ENCODE results near the gene LAMP1. TPM values are rescaled to one million over a fixed set of nuclear protein-coding genes. Genes with fewer than 3 reads are reported as not detected.
"Not testable (repeated sequence)": the region's sequence is repeated elsewhere in the genome, so short reads cannot be mapped to it uniquely, and the experiment has no call there.

Gene LAMP1
- polyA plus RNA-seq, 1 of the 3 experiments (the other 2 are of a cell fraction), result 261 TPM

- Histone ChIP-seq H3K36me3 (replicated peaks in 1 of 2; ENCODE audit: control insufficient read depth in 1 of 2, insufficient read depth in 2 of 2, low read length in 1 of 2) (no peaks in the 10 kb centered on the region), H3K4me2 (no peak overlapping the region), H3K27me3 (ENCODE audit: insufficient read depth) (no peaks in the 10 kb centered on the region), H3K9ac (no peak overlapping the region), H3K4me1 (ENCODE audit: control insufficient read depth in 1 of 2, insufficient read depth in 2 of 2, low read depth in 1 of 2, low read length in 1 of 2) (peaks cover 0 to 10% of the 10 kb centered on the region in 2 experiments; a peak in 1 of 4 replicates), H3K4me3 (ENCODE audit: low read depth in 2 of 2, low read length in 1 of 2) (no peak overlapping the region), H2AFZ (ENCODE audit: low read depth) (no peak overlapping the region), H3K9me2 (no peaks in the 10 kb centered on the region), H3F3A (replicated peaks; ENCODE audit: insufficient read depth) (no peaks in the 10 kb centered on the region), H3K9me3 (no peaks in the 10 kb centered on the region), H3K27ac (ENCODE audit: low read depth in 2 of 2, low read length in 1 of 2) (no peak overlapping the region), H4K20me1 (ENCODE audit: insufficient read depth) (no peaks in the 10 kb centered on the region), H3K79me2 (ENCODE audit: insufficient read depth) (peaks cover 4% of the 10 kb centered on the region; the same call in 1 of the 2 replicates)
- CTCF ChIA-PET, result no interaction called here
- no peak for DNase-seq
- POLR2A ChIA-PET, result interaction anchor here (0.7 kb wide), 1 partner anchor 253 kb away, joined by 3 read pairs; no protein-coding TSS in a partner anchor
- 78% methylated on average over 6 of the region's 6 CpGs for WGBS (ENCODE audit: low lambda C conversion rate)
- TF ChIP-seq POLR2AphosphoS5 (IDR thresholded peaks at IDR 0.05; ENCODE audit: low read depth, low read length), result no peak
These were observed 70.7 kb downstream of the LAMP1 start for GRCh38 chr13:113367771-113368170.

DNA sequence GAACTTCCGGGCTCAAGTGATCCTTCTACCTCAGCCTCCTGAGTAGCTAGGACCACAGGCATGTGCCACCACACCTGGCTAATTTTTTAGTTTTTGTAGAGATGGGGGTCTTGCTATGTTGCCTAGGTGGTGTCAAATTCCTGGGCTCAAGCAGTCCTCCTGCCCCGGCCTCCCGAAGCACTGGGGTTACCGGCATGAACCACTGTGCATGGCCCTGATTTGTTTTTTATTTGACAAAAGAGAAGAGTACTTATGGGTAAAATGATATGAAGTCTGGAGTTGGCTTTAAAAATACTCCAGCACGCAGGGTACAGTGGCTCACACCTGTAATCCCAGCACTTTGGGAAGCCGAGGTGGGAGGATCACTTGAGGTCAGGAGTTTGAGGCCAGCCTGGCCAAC lies 71.3 kb downstream of the LAMP1 start:
- H3K4me3 ChIP-seq (ENCODE audit: low read depth in 2 of 2, low read length in 1 of 2); H3K9me3 ChIP-seq; H3K9ac ChIP-seq; DNase-seq; H3K4me2 ChIP-seq; H3K79me2 ChIP-seq (ENCODE audit: insufficient read depth); H3F3A ChIP-seq (replicated peaks; ENCODE audit: insufficient read depth); H2AFZ ChIP-seq (ENCODE audit: low read depth); H3K9me2 ChIP-seq; H4K20me1 ChIP-seq (ENCODE audit: insufficient read depth); H3K27ac ChIP-seq (ENCODE audit: low read depth in 2 of 2, low read length in 1 of 2); H3K4me1 ChIP-seq (ENCODE audit: control insufficient read depth in 1 of 2, insufficient read depth in 2 of 2, low read depth in 1 of 2, low read length in 1 of 2); H3K36me3 ChIP-seq (replicated peaks in 1 of 2; ENCODE audit: control insufficient read depth in 1 of 2, insufficient read depth in 2 of 2, low read length in 1 of 2); CTCF ChIA-PET; H3K27me3 ChIP-seq (ENCODE audit: insufficient read depth): not testable (repeated sequence)
- 86% methylated on average over 6 of the region's 6 CpGs for WGBS (ENCODE audit: low lambda C conversion rate)
- POLR2A ChIA-PET, result interaction anchor here (0.7 kb wide), 1 partner anchor 253 kb away, joined by 3 read pairs; no protein-coding TSS in a partner anchor

GRCh38 chr13:113369189-113369588 lies 72.2 kb downstream of the LAMP1 start:
- Histone ChIP-seq H3K27me3 (ENCODE audit: insufficient read depth) (no peaks in the 10 kb centered on the region), H3K4me2 (no peak overlapping the region), H3K9ac (no peak overlapping the region), H3K4me1 (ENCODE audit: control insufficient read depth in 1 of 2, insufficient read depth in 2 of 2, low read depth in 1 of 2, low read length in 1 of 2) (peaks cover 0 to 7% of the 10 kb centered on the region in 2 experiments; a peak in 1 of 4 replicates), H2AFZ (ENCODE audit: low read depth) (no peak overlapping the region), H3K9me2 (no peaks in the 10 kb centered on the region), H3F3A (replicated peaks; ENCODE audit: insufficient read depth) (no peaks in the 10 kb centered on the region), H4K20me1 (ENCODE audit: insufficient read depth) (no peaks in the 10 kb centered on the region), H3K36me3 (replicated peaks in 1 of 2; ENCODE audit: control insufficient read depth in 1 of 2, insufficient read depth in 2 of 2, low read length in 1 of 2) (no peaks in the 10 kb centered on the region), H3K27ac (ENCODE audit: low read depth in 2 of 2, low read length in 1 of 2) (no peak overlapping the region), H3K79me2 (ENCODE audit: insufficient read depth) (no peaks in the 10 kb centered on the region), H3K9me3 (no peaks in the 10 kb centered on the region), H3K4me3 (ENCODE audit: low read depth in 2 of 2, low read length in 1 of 2) (no peak overlapping the region)
- WGBS (ENCODE audit: low lambda C conversion rate), result 93% methylated on average over 25 of the region's 29 CpGs
- CTCF ChIA-PET, result no interaction called here
- POLR2A ChIA-PET, result no interaction called here
- no peak for DNase-seq
- TF ChIP-seq FOXJ3 (CRISPR knock-in tag; IDR thresholded peaks at IDR 0.05) (no peak), SIN3A (IDR thresholded peaks at IDR 0.05; ENCODE audit: borderline replicate concordance, low read depth, low read length) (no peak), RCOR1 (IDR thresholded peaks at IDR 0.05; ENCODE audit: low read length) (no peak)

DNA sequence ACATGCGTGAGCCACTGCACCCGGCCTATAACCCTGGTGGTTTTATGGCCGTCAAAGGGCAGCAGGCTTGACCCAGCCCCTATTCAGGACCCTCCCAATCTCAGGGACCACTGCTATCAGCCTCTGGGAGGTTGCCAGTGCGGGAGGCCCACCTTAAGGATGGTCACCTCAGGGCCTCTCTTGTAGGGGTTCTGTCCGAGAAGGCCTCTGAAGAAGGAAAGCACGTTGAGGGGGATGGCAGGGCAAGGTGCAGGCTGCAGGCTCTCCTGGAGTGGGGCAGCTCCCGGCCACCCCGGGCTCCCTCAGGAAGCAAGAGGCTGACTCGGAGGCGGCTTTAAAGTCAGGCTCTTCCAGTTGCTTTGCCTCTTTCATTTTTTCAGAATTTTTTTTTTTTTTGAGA lies 72.8 kb downstream of the LAMP1 start:
- Histone ChIP-seq H3K4me1 (ENCODE audit: control insufficient read depth in 1 of 2, insufficient read depth in 2 of 2, low read depth in 1 of 2, low read length in 1 of 2) (peaks cover 0 to 4% of the 10 kb centered on the region in 2 experiments; a peak in 1 of 4 replicates), H3K27ac (ENCODE audit: low read depth in 2 of 2, low read length in 1 of 2) (no peak overlapping the region), H3K9ac (no peak overlapping the region), H3K9me2 (no peaks in the 10 kb centered on the region), H3K4me2 (no peak overlapping the region), H3K79me2 (ENCODE audit: insufficient read depth) (no peaks in the 10 kb centered on the region), H3K4me3 (ENCODE audit: low read depth in 2 of 2, low read length in 1 of 2) (no peak overlapping the region), H4K20me1 (ENCODE audit: insufficient read depth) (no peaks in the 10 kb centered on the region), H3K27me3 (ENCODE audit: insufficient read depth) (no peaks in the 10 kb centered on the region), H3F3A (replicated peaks; ENCODE audit: insufficient read depth) (no peaks in the 10 kb centered on the region), H3K36me3 (replicated peaks in 1 of 2; ENCODE audit: control insufficient read depth in 1 of 2, insufficient read depth in 2 of 2, low read length in 1 of 2) (no peaks in the 10 kb centered on the region), H2AFZ (ENCODE audit: low read depth) (no peak overlapping the region), H3K9me3 (no peaks in the 10 kb centered on the region)
- TF ChIP-seq YY1 (IDR thresholded peaks at IDR 0.05; ENCODE audit: low read depth) (no peak), NRF1 (IDR thresholded peaks at IDR 0.05; ENCODE audit: low read depth, low read length) (no peak), MXI1 (IDR thresholded peaks at IDR 0.05; ENCODE audit: low read depth, low read length) (no peak), GABPA (IDR thresholded peaks at IDR 0.05; ENCODE audit: low read depth) (no peak)
- TF ChIP-seq, protein P1, sequence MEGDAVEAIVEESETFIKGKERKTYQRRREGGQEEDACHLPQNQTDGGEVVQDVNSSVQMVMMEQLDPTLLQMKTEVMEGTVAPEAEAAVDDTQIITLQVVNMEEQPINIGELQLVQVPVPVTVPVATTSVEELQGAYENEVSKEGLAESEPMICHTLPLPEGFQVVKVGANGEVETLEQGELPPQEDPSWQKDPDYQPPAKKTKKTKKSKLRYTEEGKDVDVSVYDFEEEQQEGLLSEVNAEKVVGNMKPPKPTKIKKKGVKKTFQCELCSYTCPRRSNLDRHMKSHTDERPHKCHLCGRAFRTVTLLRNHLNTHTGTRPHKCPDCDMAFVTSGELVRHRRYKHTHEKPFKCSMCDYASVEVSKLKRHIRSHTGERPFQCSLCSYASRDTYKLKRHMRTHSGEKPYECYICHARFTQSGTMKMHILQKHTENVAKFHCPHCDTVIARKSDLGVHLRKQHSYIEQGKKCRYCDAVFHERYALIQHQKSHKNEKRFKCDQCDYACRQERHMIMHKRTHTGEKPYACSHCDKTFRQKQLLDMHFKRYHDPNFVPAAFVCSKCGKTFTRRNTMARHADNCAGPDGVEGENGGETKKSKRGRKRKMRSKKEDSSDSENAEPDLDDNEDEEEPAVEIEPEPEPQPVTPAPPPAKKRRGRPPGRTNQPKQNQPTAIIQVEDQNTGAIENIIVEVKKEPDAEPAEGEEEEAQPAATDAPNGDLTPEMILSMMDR (IDR thresholded peaks at IDR 0.05), result no peak
- CTCF ChIA-PET, result no interaction called here
- POLR2A ChIA-PET, result no interaction called here
- 76% methylated on average over 10 of the region's 10 CpGs for WGBS (ENCODE audit: low lambda C conversion rate)
- DNase-seq, result no peak
